ENCODE measurements around the gene PPM1J. TPM values are rescaled to one million over a fixed set of nuclear protein-coding genes. Genes with fewer than 3 reads are reported as not detected.

The PPM1J gene
- total and polyA plus RNA-seq, 2 of the 8 experiments (the other 6 are each of a cell fraction or from before 2014, with no cell fraction given): 19.4 to 31.6 TPM

- Histone ChIP-seq H2AFZ (ENCODE audit: low read length) (no peak overlapping the region), H4K20me1 (replicated peaks in 1 of 2; ENCODE audit: control insufficient read depth in 1 of 2, insufficient read depth in 2 of 2, low read length in 2 of 2) (peaks cover 2 to 16% of the 10 kb centered on the region in 2 experiments), H3K9ac (replicated peaks in 1 of 4; ENCODE audit: extremely low read depth in 1 of 4, low read depth in 3 of 4, low read length in 3 of 4) (no peak overlapping the region), H3K23ac (ENCODE audit: insufficient read length) (no peak overlapping the region), H3K18ac (ENCODE audit: extremely low read depth, low read length) (no peak overlapping the region), H3K79me2 (ENCODE audit: control insufficient read depth in 1 of 2, insufficient read depth in 2 of 2, low read length in 2 of 2) (no peaks in the 10 kb centered on the region), H2BK12ac (ENCODE audit: low read depth, low read length) (no peak overlapping the region), H3K36me3 (ENCODE audit: control insufficient read depth in 2 of 4, insufficient read depth in 4 of 4, low read length in 3 of 4) (peaks cover 21 to 52% (median 29%) of the 10 kb centered on the region in 4 experiments), H3K4me1 (replicated peaks in 1 of 4; ENCODE audit: control insufficient read depth in 3 of 4, insufficient read depth in 4 of 4, low read length in 3 of 4) (peaks cover 0 to 11% (median 5%) of the 10 kb centered on the region in 4 experiments; a peak in 3 of 7 replicates), H3K27ac (ENCODE audit: low read depth, low read length) (no peak overlapping the region), H2BK120ac (replicated peaks; ENCODE audit: low read depth, low read length) (no peak overlapping the region), H3K4ac (replicated peaks; ENCODE audit: insufficient read length, low read depth, low read length) (no peak overlapping the region), H3K27me3 (replicated peaks in 1 of 4; ENCODE audit: control insufficient read depth in 3 of 4, extremely low read depth in 1 of 4, insufficient read depth in 3 of 4, low read length in 3 of 4) (no peaks in the 10 kb centered on the region; a peak in 1 of 7 replicates), H3K79me1 (ENCODE audit: low read depth, low read length) (no peaks in the 10 kb centered on the region), H3K14ac (ENCODE audit: insufficient read length) (no peak overlapping the region), H3K56ac (replicated peaks; ENCODE audit: insufficient read length, low read depth, low read length) (no peak overlapping the region), H3K4me2 (ENCODE audit: insufficient read depth in 1 of 2, low read depth in 2 of 2, low read length in 2 of 2) (no peak overlapping the region), H4K5ac (ENCODE audit: insufficient read length, low read depth, low read length) (no peak overlapping the region), H3K4me3 (ENCODE audit: extremely low read depth in 1 of 4, insufficient read depth in 2 of 4, low read depth in 3 of 4, low read length in 4 of 4) (no peak overlapping the region), H2AK5ac (ENCODE audit: low read depth, low read length) (no peak overlapping the region), H2BK5ac (ENCODE audit: low read depth, low read length) (no peak overlapping the region), H2BK15ac (ENCODE audit: low read length) (no peak overlapping the region), H4K91ac (replicated peaks; ENCODE audit: insufficient read length, low read length) (no peak overlapping the region), H3K23me2 (ENCODE audit: low read depth, low read length) (no peaks in the 10 kb centered on the region), H3K9me3 (ENCODE audit: insufficient read depth in 2 of 2, low read depth in 1 of 2, low read length in 1 of 2) (no peaks in the 10 kb centered on the region), H4K8ac (ENCODE audit: extremely low read depth, insufficient read depth, low read length) (no peak overlapping the region), H2BK20ac (ENCODE audit: low read length) (no peak overlapping the region)
- 97% methylated on average over 6 of the region's 6 CpGs; no CpG with 5 or more reads in 1 of the 2 experiments for WGBS, 2 experiments (ENCODE audit: extremely low coverage in 1 of 2, insufficient coverage in 1 of 2, insufficient read length in 1 of 2, insufficient replicate concordance in 2 of 2, low coverage in 1 of 2, low lambda C conversion rate in 2 of 2, missing lambda C conversion rate in 1 of 2)
- FAIRE-seq (no peak), DNase-seq (ENCODE audit: low read depth in 1 of 2, low spot score in 2 of 2) (no peak)
- ChIA-PET POLR2A (ENCODE audit: partially characterized antibody) (interaction anchor here (0.6 to 3.4 kb wide), 3 partner anchors 9 to 562 kb away, joined by 3 to 23 read pairs (median 4); no protein-coding TSS in a partner anchor), CTCF (ENCODE audit: partially characterized antibody) (interaction anchor here (0.5 to 1.5 kb wide), 4 partner anchors 9 to 1094 kb away, joined by 3 to 7 read pairs (median 4); no protein-coding TSS in a partner anchor)
- TF ChIP-seq SRF (IDR thresholded peaks at IDR 0.05; ENCODE audit: low read depth, low read length) (no peak), TEAD4 (IDR thresholded peaks at IDR 0.05; ENCODE audit: low read depth, low read length) (no peak), BCL11A (IDR thresholded peaks at IDR 0.05; ENCODE audit: low read depth in 2 of 2, low read length in 2 of 2) (no peak)
Measured at GRCh38 chr1:112693821-112694220, 21.3 kb downstream of the PPM1J start.

Measured in H1 (cell line).